ENCODE measurements around the gene FIGLA.
"Not testable (repeated sequence)": the region's sequence is repeated elsewhere in the genome, so short reads cannot be mapped to it uniquely, and the experiment has no call there.

Gene FIGLA

GRCh38 chr2:70808983-70809958, 18.8 kb upstream of the FIGLA start:
- DNase-seq (ENCODE audit: low read depth in 2 of 2, low spot score in 1 of 2): no peak

- DNase-seq (ENCODE audit: low read depth in 2 of 2, low spot score in 1 of 2): no peak
Observed at GRCh38 chr2:70807828-70808118, 17.3 kb upstream of the FIGLA start.

- no peak for DNase-seq (ENCODE audit: low read depth in 2 of 2, low spot score in 1 of 2)
Observed at GRCh38 chr2:70807102-70807827, 16.8 kb upstream of the FIGLA start.

GRCh38 chr2:70806620-70807019, 16.2 kb upstream of the FIGLA start:
- no peak for DNase-seq (ENCODE audit: low read depth in 2 of 2, low spot score in 1 of 2)

- DNase-seq (ENCODE audit: low read depth in 2 of 2, low spot score in 1 of 2): no peak
Observed at GRCh38 chr2:70806013-70806412, 15.6 kb upstream of the FIGLA start.

GRCh38 chr2:70801607-70802263, 11.3 kb upstream of the FIGLA start:
- DNase-seq (ENCODE audit: low read depth in 2 of 2, low spot score in 1 of 2): no peak

GRCh38 chr2:70799706-70800105, 9.3 kb upstream of the FIGLA start:
- no peak for DNase-seq (ENCODE audit: low read depth in 2 of 2, low spot score in 1 of 2)

- not testable (repeated sequence) for DNase-seq (ENCODE audit: low read depth in 2 of 2, low spot score in 1 of 2)
Observed at GRCh38 chr2:70797996-70798395, 7.6 kb upstream of the FIGLA start.

- DNase-seq (ENCODE audit: low read depth in 2 of 2, low spot score in 1 of 2): no peak
Observed at GRCh38 chr2:70797506-70797905, 7.1 kb upstream of the FIGLA start.

- DNase-seq (ENCODE audit: low read depth in 2 of 2, low spot score in 1 of 2): no peak
Observed at GRCh38 chr2:70796262-70796661, 5.8 kb upstream of the FIGLA start.

GRCh38 chr2:70795164-70795995, 4.9 kb upstream of the FIGLA start:
- no peak for DNase-seq (ENCODE audit: low read depth in 2 of 2, low spot score in 1 of 2)

GRCh38 chr2:70793450-70793849, 3.0 kb upstream of the FIGLA start:
- DNase-seq (ENCODE audit: low read depth in 2 of 2, low spot score in 1 of 2): no peak

GRCh38 chr2:70789304-70790135, 923 bp downstream of the FIGLA start:
- DNase-seq (ENCODE audit: low read depth in 2 of 2, low spot score in 1 of 2): peak; percentile 40 to 45

- no peak for DNase-seq (ENCODE audit: low read depth in 2 of 2, low spot score in 1 of 2)
Observed at GRCh38 chr2:70785137-70785911, 5.1 kb downstream of the FIGLA start.

GRCh38 chr2:70784320-70784719, 6.1 kb downstream of the FIGLA start:
- DNase-seq (ENCODE audit: low read depth in 2 of 2, low spot score in 1 of 2): no peak

- no peak for DNase-seq (ENCODE audit: low read depth in 2 of 2, low spot score in 1 of 2)
Observed at GRCh38 chr2:70779911-70780545, 10.4 kb downstream of the FIGLA start.

GRCh38 chr2:70779491-70779890, 11.0 kb downstream of the FIGLA start:
- DNase-seq (ENCODE audit: low read depth in 2 of 2, low spot score in 1 of 2): no peak

GRCh38 chr2:70778676-70779075, 11.8 kb downstream of the FIGLA start:
- DNase-seq (ENCODE audit: low read depth in 2 of 2, low spot score in 1 of 2): no peak

GRCh38 chr2:70777450-70777849, 13.0 kb downstream of the FIGLA start:
- DNase-seq (ENCODE audit: low read depth in 2 of 2, low spot score in 1 of 2): no peak
